ENCODE data around the gene GPC5.

- TF ChIP-seq EZH2 (IDR thresholded peaks at IDR 0.05; ENCODE audit: insufficient read depth, poor library complexity, severe bottlenecking) (no peak), EZH2phosphoT487 (IDR thresholded peaks at IDR 0.05; ENCODE audit: insufficient read depth, low read depth) (no peak)
Measured at GRCh38 chr13:92463134-92463533, 1064.7 kb downstream of the GPC5 start.

Measured in GM23248 (cell line).